ENCODE results near the gene IQGAP2. TPM values are rescaled to one million over a fixed set of nuclear protein-coding genes. Genes with fewer than 3 reads are reported as not detected.

The IQGAP2 gene
- total RNA-seq, 1 experiment from 2014 or later, result 1.5 TPM

DNA sequence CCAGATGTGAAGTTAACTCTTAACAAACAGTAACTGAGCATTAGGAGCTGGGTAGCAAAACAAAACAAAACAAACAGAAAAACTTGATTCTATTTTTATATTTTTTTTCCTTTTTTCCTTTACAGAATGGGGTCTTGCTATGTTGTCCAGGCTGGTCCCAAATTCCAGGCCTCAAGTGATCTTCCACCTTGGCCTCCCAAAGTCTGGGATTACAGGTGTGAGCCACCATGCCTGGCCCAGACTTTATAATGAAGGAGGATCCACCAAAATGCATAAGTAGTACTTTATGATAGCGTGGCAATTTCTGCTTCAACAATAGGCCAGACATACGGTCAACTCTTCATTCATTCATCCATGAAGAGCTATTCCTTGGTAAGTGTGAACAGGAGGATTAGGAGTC, 5.9 kb upstream of the IQGAP2 start:
- CTCF ChIA-PET, result interaction anchor here (1.1 kb wide), 1 partner anchor 61 kb away, joined by 3 read pairs; no protein-coding TSS in a partner anchor
- Mint-ChIP-seq H3K4me3 (ENCODE audit: unreplicated experiment) (no peak overlapping the region), H3K27me3 (ENCODE audit: insufficient read depth, unreplicated experiment) (peaks cover 19% of the 10 kb centered on the region), H3K36me3 (ENCODE audit: insufficient read depth, unreplicated experiment) (peaks cover 4% of the 10 kb centered on the region), H3K27ac (ENCODE audit: low read depth, unreplicated experiment) (no peak overlapping the region), H3K9me3 (ENCODE audit: unreplicated experiment) (no peaks in the 10 kb centered on the region), H3K4me1 (ENCODE audit: insufficient read depth, unreplicated experiment) (no peaks in the 10 kb centered on the region)
- DNase-seq (ENCODE audit: unreplicated experiment), result no peak
- TF ChIP-seq CTCF (IDR thresholded peaks at IDR 0.05; ENCODE audit: unreplicated experiment), result no peak
- no TSS peak for BruUV-seq (replicated peaks)
- POLR2A ChIA-PET, result no interaction called here
- intact Hi-C loops (cut with micrococcal nuclease), result no loop called here

GRCh38 chr5:76399268-76399667, 3.8 kb upstream of the IQGAP2 start:
- Mint-ChIP-seq H3K36me3 (ENCODE audit: insufficient read depth, unreplicated experiment) (peaks cover 4% of the 10 kb centered on the region), H3K9me3 (ENCODE audit: unreplicated experiment) (no peaks in the 10 kb centered on the region), H3K4me3 (ENCODE audit: unreplicated experiment) (no peak overlapping the region), H3K27ac (ENCODE audit: low read depth, unreplicated experiment) (no peak overlapping the region), H3K27me3 (ENCODE audit: insufficient read depth, unreplicated experiment) (peaks cover 33% of the 10 kb centered on the region), H3K4me1 (ENCODE audit: insufficient read depth, unreplicated experiment) (no peaks in the 10 kb centered on the region)
- intact Hi-C loops (cut with micrococcal nuclease), result no loop called here
- no TSS peak for BruUV-seq (replicated peaks)
- CTCF ChIA-PET, result interaction anchor here (0.7 to 1.9 kb wide), 2 partner anchors 13 to 184 kb away, joined by 3 to 5 read pairs; no protein-coding TSS in a partner anchor
- no peak for TF ChIP-seq CTCF (IDR thresholded peaks at IDR 0.05; ENCODE audit: unreplicated experiment)
- POLR2A ChIA-PET, result interaction anchor here (1.0 kb wide), 1 partner anchor 12 kb away, joined by 4 read pairs; no protein-coding TSS in a partner anchor
- no peak for DNase-seq (ENCODE audit: unreplicated experiment)

GRCh38 chr5:76400466-76400865, 2.6 kb upstream of the IQGAP2 start:
- Mint-ChIP-seq H3K27ac (ENCODE audit: low read depth, unreplicated experiment) (no peak overlapping the region), H3K27me3 (ENCODE audit: insufficient read depth, unreplicated experiment) (peaks cover 34% of the 10 kb centered on the region), H3K4me3 (ENCODE audit: unreplicated experiment) (no peak overlapping the region), H3K9me3 (ENCODE audit: unreplicated experiment) (no peaks in the 10 kb centered on the region), H3K4me1 (ENCODE audit: insufficient read depth, unreplicated experiment) (no peaks in the 10 kb centered on the region), H3K36me3 (ENCODE audit: insufficient read depth, unreplicated experiment) (peaks cover 4% of the 10 kb centered on the region)
- ChIA-PET POLR2A (no interaction called here), CTCF (interaction anchor here (0.6 to 1.9 kb wide), 2 partner anchors 48 to 183 kb away, joined by 3 to 5 read pairs; no protein-coding TSS in a partner anchor)
- no peak for TF ChIP-seq CTCF (IDR thresholded peaks at IDR 0.05; ENCODE audit: unreplicated experiment)
- intact Hi-C loops (cut with micrococcal nuclease), result no loop called here
- DNase-seq (ENCODE audit: unreplicated experiment), result no peak
- no TSS peak for BruUV-seq (replicated peaks)

DNA sequence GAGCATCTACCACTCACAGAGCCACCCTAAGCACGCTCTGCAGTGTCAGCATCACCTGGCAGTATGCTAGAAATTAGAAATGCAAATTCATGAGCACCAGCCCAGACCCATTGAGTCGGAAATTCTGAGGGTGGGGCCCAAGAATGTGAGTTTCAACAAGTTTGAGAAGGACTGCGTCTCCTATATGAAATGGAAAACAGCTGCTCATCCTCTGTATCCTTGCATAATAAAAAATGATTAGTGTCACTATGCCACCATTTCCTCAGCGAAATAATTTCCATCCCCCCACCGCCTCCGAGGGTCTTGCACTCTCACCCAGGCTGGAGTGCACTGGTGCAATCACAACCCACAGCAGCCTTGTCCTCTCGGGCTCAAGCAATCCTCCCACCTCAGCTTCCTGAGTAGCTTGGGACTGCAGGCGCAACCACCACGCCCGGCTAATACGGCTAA, 1.3 kb upstream of the IQGAP2 start:
- no peak for TF ChIP-seq CTCF (IDR thresholded peaks at IDR 0.05; ENCODE audit: unreplicated experiment)
- peak overlapping the region; percentile 76 for H3K4me3 Mint-ChIP-seq (ENCODE audit: unreplicated experiment)
- H3K4me1 Mint-ChIP-seq (ENCODE audit: insufficient read depth, unreplicated experiment), result no peaks in the 10 kb centered on the region
- H3K9me3 Mint-ChIP-seq (ENCODE audit: unreplicated experiment), result no peaks in the 10 kb centered on the region
- intact Hi-C loops (cut with micrococcal nuclease), result no loop called here
- no TSS peak for BruUV-seq (replicated peaks)
- ChIA-PET POLR2A (interaction anchor here (0.6 to 1.0 kb wide), 2 partner anchors 13 to 26 kb away, joined by 3 read pairs; no protein-coding TSS in a partner anchor), CTCF (interaction anchor here (0.7 to 2.1 kb wide), 5 partner anchors 9 to 124 kb away, joined by 3 to 7 read pairs (median 3); no protein-coding TSS in a partner anchor)
- peaks cover 4% of the 10 kb centered on the region for H3K36me3 Mint-ChIP-seq (ENCODE audit: insufficient read depth, unreplicated experiment)
- DNase-seq (ENCODE audit: unreplicated experiment), result no peak
- H3K27ac Mint-ChIP-seq (ENCODE audit: low read depth, unreplicated experiment), result no peak overlapping the region
- peaks cover 48% of the 10 kb centered on the region for H3K27me3 Mint-ChIP-seq (ENCODE audit: insufficient read depth, unreplicated experiment)
